ENCODE results near the gene ADGRG1.

ADGRG1 gene

GRCh38 chr16:57628008-57628781, at the start of gene ADGRG1:
ADGRG1 (plus strand) TSS chr16:57628630; CDS start chr16:57650288, 21,658 bp downstream.
- in situ Hi-C loops (cut with MboI; ENCODE audit: low pct_unique_long_range_greater_than_20kb, low sequenced_read_pairs, unreplicated experiment) = no loop called here
- DNase-seq (ENCODE audit: low spot score) = peak; percentile 53
- no peak for TF ChIP-seq CTCF (IDR thresholded peaks at IDR 0.05; ENCODE audit: extremely low read depth, insufficient read depth, missing control alignments)

GRCh38 chr16:57579361-57579665, 49.1 kb upstream of the ADGRG1 start:
- no peak for TF ChIP-seq CTCF (IDR thresholded peaks at IDR 0.05; ENCODE audit: extremely low read depth, insufficient read depth, missing control alignments)
- DNase-seq (ENCODE audit: low spot score) = no peak
- in situ Hi-C loops (cut with MboI; ENCODE audit: low pct_unique_long_range_greater_than_20kb, low sequenced_read_pairs, unreplicated experiment) = no loop called here

- TF ChIP-seq CTCF (IDR thresholded peaks at IDR 0.05; ENCODE audit: extremely low read depth, insufficient read depth, missing control alignments) = no peak
- in situ Hi-C loops (cut with MboI; ENCODE audit: low pct_unique_long_range_greater_than_20kb, low sequenced_read_pairs, unreplicated experiment) = loop anchor here (5.0 kb wide), 1 partner anchor 62 kb away; no protein-coding TSS in a partner anchor
- no peak for DNase-seq (ENCODE audit: low spot score)
Measured at GRCh38 chr16:57585051-57585687, 43.3 kb upstream of the ADGRG1 start.

- no peak for DNase-seq (ENCODE audit: low spot score)
- no peak for TF ChIP-seq CTCF (IDR thresholded peaks at IDR 0.05; ENCODE audit: extremely low read depth, insufficient read depth, missing control alignments)
- in situ Hi-C loops (cut with MboI; ENCODE audit: low pct_unique_long_range_greater_than_20kb, low sequenced_read_pairs, unreplicated experiment) = loop anchor here (5.0 kb wide), 1 partner anchor 58 kb away; no protein-coding TSS in a partner anchor
Measured at GRCh38 chr16:57588831-57589230, 39.6 kb upstream of the ADGRG1 start.

GRCh38 chr16:57589374-57589773, 39.1 kb upstream of the ADGRG1 start:
- in situ Hi-C loops (cut with MboI; ENCODE audit: low pct_unique_long_range_greater_than_20kb, low sequenced_read_pairs, unreplicated experiment) = loop anchor here (5.0 kb wide), 1 partner anchor 58 kb away; no protein-coding TSS in a partner anchor
- TF ChIP-seq CTCF (IDR thresholded peaks at IDR 0.05; ENCODE audit: extremely low read depth, insufficient read depth, missing control alignments) = no peak
- no peak for DNase-seq (ENCODE audit: low spot score)

- TF ChIP-seq CTCF (IDR thresholded peaks at IDR 0.05; ENCODE audit: extremely low read depth, insufficient read depth, missing control alignments) = no peak
- DNase-seq (ENCODE audit: low spot score) = no peak
- in situ Hi-C loops (cut with MboI; ENCODE audit: low pct_unique_long_range_greater_than_20kb, low sequenced_read_pairs, unreplicated experiment) = no loop called here
Measured at GRCh38 chr16:57590654-57591085, 37.8 kb upstream of the ADGRG1 start.

Data from GM13977 (cell line).